Glomerular endothelial cell (primary cell): ENCODE results near the gene ALPK1. TPM values are rescaled to one million over a fixed set of nuclear protein-coding genes. Genes with fewer than 3 reads are reported as not detected.
A peak's percentile ranks its signal among the peaks of the same experiment; 100 is the strongest.
"Not testable (repeated sequence)": the region's sequence is repeated elsewhere in the genome, so short reads cannot be mapped to it uniquely, and the experiment has no call there.

Experiments used
- DNase-seq: peaks from one replicate; pipeline ENCODE4 v3.0.0-alpha.2; 2011; ENCODE audit warnings: low read depth, low spot score; ENCODE audit errors: extremely low read depth
- total RNA-seq: library from RNA; depleted of rRNA; stranded (reverse); fragments of >200 nt; gene quantifications from 2 replicates; pipeline ENCODE4 v1.2.3, GENCODE V29; 2015

Gene ALPK1
- total RNA-seq, 1 donor from 2014 or later: 9.9 TPM

- no peak for DNase-seq
Measured at GRCh38 chr4:112284166-112284565, 13.0 kb upstream of the ALPK1 start.

- DNase-seq: no peak
Measured at GRCh38 chr4:112284662-112285411, 12.3 kb upstream of the ALPK1 start.

- DNase-seq: no peak
Measured at GRCh38 chr4:112287258-112287989, 9.7 kb upstream of the ALPK1 start.

- DNase-seq: no peak
Measured at GRCh38 chr4:112288455-112288854, 8.7 kb upstream of the ALPK1 start.

- DNase-seq: no peak
Measured at GRCh38 chr4:112289407-112290253, 7.5 kb upstream of the ALPK1 start.

- no peak for DNase-seq
Measured at GRCh38 chr4:112290341-112290740, 6.8 kb upstream of the ALPK1 start.

- no peak for DNase-seq
Measured at GRCh38 chr4:112299721-112300120, 2.6 kb downstream of the ALPK1 start.

- no peak for DNase-seq
Measured at GRCh38 chr4:112302320-112303274, 5.4 kb downstream of the ALPK1 start.

GRCh38 chr4:112305477-112305876, 8.3 kb downstream of the ALPK1 start:
- DNase-seq: not testable (repeated sequence)

- DNase-seq: not testable (repeated sequence)
Measured at GRCh38 chr4:112309263-112309791, 12.2 kb downstream of the ALPK1 start.

GRCh38 chr4:112311516-112311915, 14.3 kb downstream of the ALPK1 start:
- DNase-seq: no peak

GRCh38 chr4:112312610-112313239, 15.6 kb downstream of the ALPK1 start:
- DNase-seq: no peak

- DNase-seq: no peak
Measured at GRCh38 chr4:112315446-112315845, 18.3 kb downstream of the ALPK1 start.

- DNase-seq: no peak
Measured at GRCh38 chr4:112316360-112316759, 19.2 kb downstream of the ALPK1 start.

- DNase-seq: no peak
Measured at GRCh38 chr4:112318239-112319142, 21.3 kb downstream of the ALPK1 start.

GRCh38 chr4:112321776-112322684, 24.9 kb downstream of the ALPK1 start:
- DNase-seq: peak; percentile 39

GRCh38 chr4:112322866-112323265, 25.7 kb downstream of the ALPK1 start:
- no peak for DNase-seq
